Naive thymus-derived CD8-positive, alpha-beta T cell (primary cell): Measurements from ENCODE around the gene TPRN. TPM values are rescaled to one million over a fixed set of nuclear protein-coding genes. Genes with fewer than 3 reads are reported as not detected.

Experiments used
- ATAC-seq, 2 donors: fragments of 150-1000 bp; cut with Tn5 transposase in 1 of 2; sonication (Bioruptor Pico), chemical (Tn5 transposase) in 1 of 2; 1 replicate in 1 of 2; 2 replicates in 1 of 2; pipeline ENCODE4 v1.10.0; 2021; ENCODE audit warnings: mild to moderate bottlenecking in 2 of 2, moderate library complexity in 2 of 2
- POLR2A ChIA-PET: fragments of 350-600 bp; sonication (Branson Sonifier 250); formaldehyde crosslinking; loops from one replicate; lab custom pipeline; 2021; ENCODE audit warnings: antibody characterized with exemption; lab: Charles Lee
- DNase-seq, 10 donors: peaks; one replicate each; pipeline versions ENCODE4 v3.0.0 to v3.0.0-alpha.2; 2020 to 2022
- H3K27ac Mint-ChIP-seq, 10 donors: one replicate each; pipeline ENCODE4 v1.8.0; 2020 to 2022; ENCODE audit warnings: mild to moderate bottlenecking in 10 of 10, mixed read lengths in 10 of 10, moderate library complexity in 4 of 10, inconsistent platforms in 1 of 10
- H3K27me3 Mint-ChIP-seq, 5 donors: one replicate each; pipeline ENCODE4 v1.8.0; 2021 to 2022; ENCODE audit warnings: mixed read lengths in 5 of 5
- H3K36me3 Mint-ChIP-seq, 3 donors: one replicate each; pipeline ENCODE4 v1.8.0; 2020 to 2022; ENCODE audit warnings: mixed read lengths in 3 of 3, mild to moderate bottlenecking in 2 of 3, inconsistent platforms in 1 of 3
- H3K4me1 Mint-ChIP-seq, 4 donors: one replicate each; pipeline ENCODE4 v1.8.0; 2021 to 2022; ENCODE audit warnings: mixed read lengths in 4 of 4
- H3K4me3 Mint-ChIP-seq, 10 donors: one replicate each; pipeline ENCODE4 v1.8.0; 2020 to 2022; ENCODE audit warnings: mild to moderate bottlenecking in 10 of 10, mixed read lengths in 10 of 10, moderate library complexity in 6 of 10, inconsistent platforms in 1 of 10
- H3K9me3 Mint-ChIP-seq, 9 donors: one replicate each; pipeline ENCODE4 v1.8.0; 2020 to 2022; ENCODE audit warnings: mixed read lengths in 9 of 9, mild to moderate bottlenecking in 3 of 9, inconsistent platforms in 1 of 9, moderate library complexity in 1 of 9
- polyA plus RNA-seq, 3 donors: library from polyadenylated mRNA; unstranded; fragments of 300-500 nt; fragmentation: Illumina TruSeq; gene quantifications; one replicate each; pipeline ENCODE4 v1.2.3, GENCODE V29; 2021
- total RNA-seq, 8 experiments: library from RNA in 2 of 8; stranded (reverse) in 2 of 8; gene quantifications; one replicate each; pipeline ENCODE4 v1.2.3 and lab custom pipeline; 2021 to 2026

TPRN gene
- total and polyA plus RNA-seq, 5 experiments from 2014 or later: 0.15 to 10.1 (median 0.42) TPM

DNA sequence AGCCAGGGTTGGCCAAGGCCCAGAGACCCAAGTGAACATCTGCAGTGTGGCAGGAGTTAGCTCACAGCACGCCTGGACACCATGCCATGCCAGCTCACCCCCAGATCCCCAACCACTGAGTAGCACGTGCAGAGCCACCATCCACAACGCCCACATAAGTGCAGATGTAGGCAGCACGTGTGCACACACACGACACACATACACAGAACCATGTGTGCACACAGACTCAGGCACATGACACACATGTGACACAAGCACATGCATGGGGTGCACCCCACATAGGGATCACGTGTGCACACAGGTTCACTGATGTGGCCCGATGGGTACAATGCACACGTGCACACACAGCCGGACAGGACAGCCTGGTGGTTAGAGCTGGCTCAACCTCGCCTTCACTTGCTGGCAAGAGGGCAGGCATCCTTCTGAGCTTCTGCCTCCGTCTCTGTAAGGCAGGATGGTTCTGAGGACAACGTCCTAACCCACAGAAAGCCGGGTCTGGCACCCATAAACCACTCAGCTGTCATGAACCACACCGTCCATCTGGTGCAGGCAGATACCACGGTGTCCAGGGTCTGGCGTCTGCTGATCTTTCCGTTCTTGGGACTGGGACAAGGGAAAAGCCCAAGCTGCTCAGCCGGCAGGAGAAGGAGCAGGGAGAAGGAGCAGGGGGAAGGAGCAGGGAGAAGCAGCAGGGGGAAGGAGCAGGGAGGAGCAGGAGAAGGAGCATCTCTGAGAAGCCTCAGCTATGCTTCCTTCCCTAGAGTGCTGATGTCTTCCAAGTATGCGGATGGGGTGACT, 42.7 kb downstream of the TPRN start:
- Mint-ChIP-seq H3K4me1 (peaks cover 9 to 28% (median 18%) of the 10 kb centered on the region in 4 donors), H3K9me3 (no peaks in the 10 kb centered on the region), H3K4me3 (peak overlapping the region in 6 of 10 donors; percentile 26 to 61 (median 50)), H3K27me3 (peaks cover 12 to 66% (median 26%) of the 10 kb centered on the region in 5 donors), H3K27ac (peak overlapping the region in 1 of 10 donors; percentile 65), H3K36me3 (peaks cover 0 to 4% (median 0%) of the 10 kb centered on the region in 3 donors)
- ATAC-seq: no peak
- DNase-seq: no peak
- POLR2A ChIA-PET: interaction anchor here (0.6 to 1.5 kb wide), 5 partner anchors 19 to 82 kb away, joined by 3 to 7 read pairs (median 3); partner anchors contain the start of gene UAP1L1

- DNase-seq: peak; percentile 25 to 74 (median 48)
- no peaks in the 10 kb centered on the region for H3K9me3 Mint-ChIP-seq
- peaks cover 9 to 27% (median 17%) of the 10 kb centered on the region in 4 donors for H3K4me1 Mint-ChIP-seq
- peak; percentile 75 to 79 for ATAC-seq
- POLR2A ChIA-PET: interaction anchor here (0.6 to 1.5 kb wide), 5 partner anchors 19 to 83 kb away, joined by 3 to 7 read pairs (median 4); partner anchors contain the start of gene UAP1L1
- H3K27me3 Mint-ChIP-seq: peaks cover 12 to 60% (median 26%) of the 10 kb centered on the region in 5 donors
- peaks cover 0 to 4% (median 0%) of the 10 kb centered on the region in 3 donors for H3K36me3 Mint-ChIP-seq
- H3K4me3 Mint-ChIP-seq: peak overlapping the region in 9 of 10 donors; percentile 51 to 72 (median 62)
- H3K27ac Mint-ChIP-seq: no peak overlapping the region
Observed at GRCh38 chr9:137156567-137157375, 43.8 kb downstream of the TPRN start.

DNA sequence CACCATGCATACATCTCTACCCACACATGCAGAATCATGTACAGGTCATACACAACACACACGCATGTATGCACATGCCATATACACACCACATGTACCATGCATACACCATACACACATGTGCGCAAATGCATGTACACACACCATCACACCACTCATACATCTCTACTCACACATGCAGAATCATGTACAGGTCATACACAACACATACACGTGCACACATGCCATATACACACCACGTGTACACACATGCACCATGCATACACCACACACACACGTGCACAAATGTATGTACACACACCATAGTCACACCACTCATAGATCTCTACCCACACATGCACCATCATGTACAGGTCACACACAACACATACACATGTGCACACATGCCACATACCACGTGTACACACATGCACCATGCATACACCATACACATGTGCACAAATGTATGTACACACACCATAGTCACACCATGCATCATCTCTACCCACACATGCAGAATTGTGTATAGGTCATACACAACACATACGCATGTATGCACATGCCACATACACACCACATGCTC, 47.6 kb downstream of the TPRN start:
- POLR2A ChIA-PET: no interaction called here
- Mint-ChIP-seq H3K27me3 (peaks cover 1 to 30% (median 4%) of the 10 kb centered on the region in 5 donors), H3K27ac (no peak overlapping the region), H3K9me3 (no peaks in the 10 kb centered on the region), H3K4me1 (peaks cover 2 to 15% (median 7%) of the 10 kb centered on the region in 4 donors), H3K36me3 (no peaks in the 10 kb centered on the region), H3K4me3 (no peak overlapping the region)
- no peak for ATAC-seq
- no peak for DNase-seq

GRCh38 chr9:137150617-137151457, 49.7 kb downstream of the TPRN start:
- DNase-seq: peak in 1 of 10 donors; percentile 36
- Mint-ChIP-seq H3K4me1 (peaks cover 0 to 5% (median 3%) of the 10 kb centered on the region in 4 donors), H3K27me3 (peaks cover 4 to 24% (median 8%) of the 10 kb centered on the region in 5 donors), H3K4me3 (no peak overlapping the region), H3K9me3 (peaks cover 0 to 2% (median 0%) of the 10 kb centered on the region in 9 donors), H3K36me3 (no peaks in the 10 kb centered on the region), H3K27ac (peak overlapping the region in 3 of 10 donors; percentile 27 to 83 (median 48))
- POLR2A ChIA-PET: interaction anchor here (1.0 kb wide), 1 partner anchor 21 kb away, joined by 3 read pairs; no protein-coding TSS in a partner anchor
- peak in 1 of 2 donors; percentile 12 for ATAC-seq

- POLR2A ChIA-PET: no interaction called here
- peak overlapping the region in 1 of 10 donors; percentile 43 for H3K27ac Mint-ChIP-seq
- ATAC-seq (no peak), DNase-seq (no peak)
- H3K27me3 Mint-ChIP-seq: peaks cover 4 to 16% (median 6%) of the 10 kb centered on the region in 5 donors
- H3K4me1 Mint-ChIP-seq: peaks cover 0 to 5% (median 3%) of the 10 kb centered on the region in 4 donors
- H3K9me3 Mint-ChIP-seq: peaks cover 0 to 2% (median 0%) of the 10 kb centered on the region in 9 donors
- H3K4me3 Mint-ChIP-seq: no peak overlapping the region
- H3K36me3 Mint-ChIP-seq: no peaks in the 10 kb centered on the region
Observed at GRCh38 chr9:137149942-137150616, 50.5 kb downstream of the TPRN start.

DNA sequence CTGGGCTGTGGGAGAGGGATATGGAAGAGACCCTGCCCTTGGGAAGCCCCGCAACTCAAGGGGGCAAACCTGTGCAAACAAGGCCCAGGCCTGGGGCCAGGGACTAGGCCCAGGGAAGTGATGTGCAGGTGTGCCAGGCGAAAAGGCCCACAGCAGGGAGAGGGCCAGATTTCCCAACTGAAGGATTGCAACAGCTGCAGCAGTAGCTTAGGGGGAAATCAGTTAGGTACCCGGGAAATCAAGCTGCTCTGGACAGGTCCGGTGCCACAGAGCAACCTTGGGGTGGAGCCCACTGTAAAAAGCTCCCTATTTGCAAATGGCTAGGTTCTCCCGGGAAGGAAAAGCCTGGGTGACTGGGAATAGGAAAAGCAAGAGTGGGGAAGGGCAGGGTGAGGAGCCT, 51.2 kb downstream of the TPRN start:
- Mint-ChIP-seq H3K27ac (no peak overlapping the region), H3K27me3 (peaks cover 3 to 16% (median 6%) of the 10 kb centered on the region in 5 donors), H3K4me1 (peaks cover 0 to 5% (median 3%) of the 10 kb centered on the region in 4 donors), H3K9me3 (peaks cover 0 to 2% (median 0%) of the 10 kb centered on the region in 9 donors), H3K36me3 (no peaks in the 10 kb centered on the region), H3K4me3 (no peak overlapping the region)
- ATAC-seq: no peak
- POLR2A ChIA-PET: no interaction called here
- DNase-seq: no peak

DNA sequence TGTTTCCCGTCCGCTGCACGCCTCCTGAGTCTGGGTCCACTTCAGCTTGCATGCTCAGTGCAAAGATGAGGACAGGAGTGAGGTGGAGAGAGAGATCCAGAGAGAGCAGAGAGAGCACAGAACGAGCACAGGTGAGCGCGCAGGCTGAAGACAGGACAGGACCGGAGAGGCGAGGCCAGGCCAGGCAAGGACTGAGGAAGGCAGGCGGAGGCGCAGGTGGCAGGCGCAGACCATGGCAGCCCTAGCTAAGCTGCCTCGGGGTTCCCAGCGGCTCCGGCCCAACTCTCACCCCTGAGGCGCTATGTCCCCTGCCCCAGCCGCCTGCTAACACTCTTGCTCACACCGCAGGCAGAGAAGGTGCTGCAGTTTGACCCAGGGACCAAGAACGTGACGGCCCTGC, 51.9 kb downstream of the TPRN start:
- no peak overlapping the region for H3K27ac Mint-ChIP-seq
- POLR2A ChIA-PET: no interaction called here
- H3K9me3 Mint-ChIP-seq: peaks cover 0 to 2% (median 0%) of the 10 kb centered on the region in 9 donors
- no peaks in the 10 kb centered on the region for H3K36me3 Mint-ChIP-seq
- H3K27me3 Mint-ChIP-seq: peaks cover 3 to 23% (median 7%) of the 10 kb centered on the region in 5 donors
- no peak for ATAC-seq
- DNase-seq: no peak
- H3K4me1 Mint-ChIP-seq: peaks cover 0 to 5% (median 3%) of the 10 kb centered on the region in 4 donors
- H3K4me3 Mint-ChIP-seq: no peak overlapping the region

DNA sequence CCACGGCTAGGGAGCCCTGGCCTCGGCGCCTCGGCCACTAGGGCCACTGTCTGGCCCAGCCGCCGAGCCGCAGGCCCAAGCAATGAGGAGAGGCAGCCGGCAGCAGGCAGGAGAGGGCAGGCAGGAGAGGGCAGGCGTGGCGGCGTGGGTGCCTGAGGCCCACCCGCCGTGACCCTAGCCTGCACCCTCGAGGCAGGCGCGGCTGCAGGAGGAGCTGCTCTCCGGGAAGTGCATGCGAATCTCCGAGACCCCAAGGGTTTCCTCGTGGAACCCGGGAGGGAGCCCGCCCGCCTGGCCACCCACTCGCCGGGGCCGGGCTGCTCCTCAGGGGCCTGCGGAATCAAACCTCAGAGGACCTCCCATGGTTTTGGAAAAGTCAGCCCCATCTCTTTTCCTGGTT, 52.3 kb downstream of the TPRN start:
- H3K27ac Mint-ChIP-seq: no peak overlapping the region
- H3K9me3 Mint-ChIP-seq: peaks cover 0 to 2% (median 0%) of the 10 kb centered on the region in 9 donors
- no peak for ATAC-seq
- H3K4me1 Mint-ChIP-seq: peaks cover 0 to 5% (median 3%) of the 10 kb centered on the region in 4 donors
- H3K27me3 Mint-ChIP-seq: peaks cover 3 to 27% (median 11%) of the 10 kb centered on the region in 5 donors
- no peaks in the 10 kb centered on the region for H3K36me3 Mint-ChIP-seq
- DNase-seq: no peak
- no peak overlapping the region for H3K4me3 Mint-ChIP-seq
- POLR2A ChIA-PET: no interaction called here

DNA sequence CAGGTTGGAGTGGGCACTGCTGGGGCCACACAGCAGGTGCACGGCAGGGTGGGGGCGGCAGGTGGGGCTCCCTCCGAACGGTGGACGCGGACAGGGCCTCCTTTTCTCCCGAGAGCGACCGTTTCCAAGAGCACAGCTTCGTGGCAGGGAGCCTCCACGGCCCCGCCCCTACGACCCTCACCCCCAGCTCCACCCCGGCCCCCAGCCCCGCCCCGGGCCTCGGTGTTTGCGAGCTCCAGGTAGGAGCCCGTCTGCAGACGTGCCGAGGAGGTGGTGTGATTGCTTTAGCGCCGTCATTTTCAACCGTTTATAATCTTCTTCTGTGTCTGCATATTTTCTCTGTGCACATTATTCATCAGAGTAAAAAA, 52.8 kb downstream of the TPRN start:
- Mint-ChIP-seq H3K27ac (no peak overlapping the region), H3K4me3 (no peak overlapping the region), H3K36me3 (no peaks in the 10 kb centered on the region), H3K9me3 (peaks cover 0 to 2% (median 0%) of the 10 kb centered on the region in 9 donors), H3K27me3 (peaks cover 3 to 32% (median 12%) of the 10 kb centered on the region in 5 donors), H3K4me1 (peaks cover 0 to 5% (median 3%) of the 10 kb centered on the region in 4 donors)
- POLR2A ChIA-PET: no interaction called here
- no peak for DNase-seq
- no peak for ATAC-seq

GRCh38 chr9:137147091-137147792, 53.3 kb downstream of the TPRN start:
- ATAC-seq: no peak
- Mint-ChIP-seq H3K4me1 (peaks cover 0 to 5% (median 4%) of the 10 kb centered on the region in 4 donors), H3K36me3 (no peaks in the 10 kb centered on the region), H3K27ac (no peak overlapping the region), H3K27me3 (peaks cover 5 to 37% (median 17%) of the 10 kb centered on the region in 5 donors), H3K9me3 (peaks cover 0 to 2% (median 0%) of the 10 kb centered on the region in 9 donors), H3K4me3 (no peak overlapping the region)
- POLR2A ChIA-PET: no interaction called here
- no peak for DNase-seq

- H3K36me3 Mint-ChIP-seq: no peaks in the 10 kb centered on the region
- peaks cover 0 to 2% (median 0%) of the 10 kb centered on the region in 9 donors for H3K9me3 Mint-ChIP-seq
- DNase-seq: no peak
- H3K27me3 Mint-ChIP-seq: peaks cover 10 to 44% (median 23%) of the 10 kb centered on the region in 5 donors
- H3K4me1 Mint-ChIP-seq: peaks cover 0 to 5% (median 4%) of the 10 kb centered on the region in 4 donors
- H3K27ac Mint-ChIP-seq: no peak overlapping the region
- no peak for ATAC-seq
- POLR2A ChIA-PET: no interaction called here
- no peak overlapping the region for H3K4me3 Mint-ChIP-seq
Observed at GRCh38 chr9:137146527-137146918, 54.0 kb downstream of the TPRN start.
